Psoas muscle (tissue), 8 donors: ENCODE data around the gene RRAS2. TPM values are rescaled to one million over a fixed set of nuclear protein-coding genes. Genes with fewer than 3 reads are reported as not detected.

Source experiments
- ATAC-seq, 4 donors: fragments of 200-7000 bp; cut with Tn5 transposase; one replicate each; pipeline ENCODE4 v1.9.1; 2020; ENCODE audit warnings: moderate library complexity in 3 of 4, mild to moderate bottlenecking in 2 of 4
- DNase-seq, 2 donors: peaks; one replicate each; pipeline ENCODE4 v3.0.0-alpha.2; 2020
- H3K27ac ChIP-seq: fragments of 200-600 bp; one replicate; pipeline ENCODE4 v1.8.0; 2022
- H3K27me3 ChIP-seq, 3 donors: fragments of 200-600 bp in 1 of 3; one replicate each; pipeline versions ENCODE4 v1.6.1 to v1.8.0; 2013 to 2022; ENCODE audit warnings: low read length in 2 of 3, mild to moderate bottlenecking in 2 of 3, moderate library complexity in 1 of 3; ENCODE audit not compliant: insufficient read depth in 3 of 3
- H3K36me3 ChIP-seq, 2 donors: fragments of 200-600 bp in 1 of 2; one replicate each; pipeline versions ENCODE4 v1.6.1 to v1.8.0; 2013 to 2022; ENCODE audit warnings: low read depth in 1 of 2, mild to moderate bottlenecking in 1 of 2, moderate library complexity in 1 of 2; ENCODE audit not compliant: insufficient read depth in 1 of 2
- H3K4me1 ChIP-seq: fragments of 200-600 bp; one replicate; pipeline ENCODE4 v1.8.0; 2022
- H3K4me3 ChIP-seq: fragments of 200-600 bp; one replicate; pipeline ENCODE4 v1.8.0; 2022; ENCODE audit warnings: mild to moderate bottlenecking
- H3K9me3 ChIP-seq: fragments of 200-600 bp; one replicate; pipeline ENCODE4 v1.8.0; 2022
- WGBS, 3 donors: extraction: QIAGEN DNeasy Blood & Tissue Kit; methylation state at CpG; one replicate each; pipeline versions ENCODE4 v1.1.6 to v1.1.7; 2013; 5-methylcytosine and 5-hydroxymethylcytosine counted together
- intact Hi-C, 2 donors: fragments of 100-400 bp; cut with DNase I; formaldehyde crosslinking; loops; one replicate each; pipeline versions ENCODE4 v1.11.0 to v1.14.2; 2022
- polyA plus RNA-seq, 3 donors: library from polyadenylated mRNA; stranded (reverse); fragments of 200-250 nt; gene quantifications; one replicate each; pipeline ENCODE4 v1.2.3, GENCODE V29; 2013
- total RNA-seq, 4 donors: library from RNA; stranded (reverse); fragmentation: NEBNext Ultra II Directional in 2 of 4; extraction: Animal tissue kit (Norgen Biotek cat#: 25700) in 2 of 4; gene quantifications; one replicate each; pipeline versions ENCODE4 v1.2.1 to v1.2.4, GENCODE V29; 2021 to 2023
- TF ChIP-seq, protein P1 (sequence below): fragments of 200-600 bp; IDR thresholded peaks from one replicate; pipeline ENCODE4 v1.8.0; 2022; ENCODE audit warnings: antibody characterized with exemption
- donor health status: healthy with polysubstance abuse.
- donor health status: DM: no; HTN: no; CAD: no; lungs with moderate emphysema.
- donor health status: Bipolar disorder and iron deficiency.
- donor health status: healthy.
- donor health status: DM: yes; HTN: yes; CAD: no.
- donor health status: DM: no; HTN: no; CAD: no.
- donor health status: DM: no; HTN: no; CAD: no.
- donor health status: DM: yes; HTN: yes; CAD: no.

RRAS2 gene
- total and polyA plus RNA-seq, 7 donors, result 44.3 to 89.8 (median 54.0) TPM

DNA sequence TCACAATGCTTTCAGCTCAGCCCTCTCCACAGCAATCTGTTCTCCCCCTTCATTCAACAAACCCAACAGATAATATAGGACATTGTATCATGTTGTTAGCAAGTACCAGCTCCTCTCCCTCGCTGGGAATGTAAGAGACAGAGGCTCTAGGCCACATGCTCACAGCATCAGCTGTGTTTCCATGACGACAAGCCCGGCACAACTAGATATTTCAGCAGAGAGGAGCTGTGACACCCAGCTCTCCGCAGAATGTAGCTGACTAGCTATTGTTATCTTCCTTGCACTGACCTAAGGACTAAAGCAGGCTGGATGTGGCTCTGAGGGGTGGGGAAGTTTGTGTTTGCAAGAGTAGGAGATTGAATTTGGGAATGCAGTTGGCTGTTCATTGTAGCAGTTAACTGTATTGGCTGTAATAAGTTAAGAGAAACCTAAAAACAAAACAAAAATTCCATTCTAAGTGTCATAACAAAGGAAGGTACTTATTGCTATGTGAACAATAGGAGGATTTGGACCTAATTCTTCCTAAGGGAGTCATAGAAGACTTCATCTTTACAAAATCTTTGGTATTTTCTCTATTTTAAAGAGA, 28.0 kb upstream of the RRAS2 start:
- TF ChIP-seq, protein P1, sequence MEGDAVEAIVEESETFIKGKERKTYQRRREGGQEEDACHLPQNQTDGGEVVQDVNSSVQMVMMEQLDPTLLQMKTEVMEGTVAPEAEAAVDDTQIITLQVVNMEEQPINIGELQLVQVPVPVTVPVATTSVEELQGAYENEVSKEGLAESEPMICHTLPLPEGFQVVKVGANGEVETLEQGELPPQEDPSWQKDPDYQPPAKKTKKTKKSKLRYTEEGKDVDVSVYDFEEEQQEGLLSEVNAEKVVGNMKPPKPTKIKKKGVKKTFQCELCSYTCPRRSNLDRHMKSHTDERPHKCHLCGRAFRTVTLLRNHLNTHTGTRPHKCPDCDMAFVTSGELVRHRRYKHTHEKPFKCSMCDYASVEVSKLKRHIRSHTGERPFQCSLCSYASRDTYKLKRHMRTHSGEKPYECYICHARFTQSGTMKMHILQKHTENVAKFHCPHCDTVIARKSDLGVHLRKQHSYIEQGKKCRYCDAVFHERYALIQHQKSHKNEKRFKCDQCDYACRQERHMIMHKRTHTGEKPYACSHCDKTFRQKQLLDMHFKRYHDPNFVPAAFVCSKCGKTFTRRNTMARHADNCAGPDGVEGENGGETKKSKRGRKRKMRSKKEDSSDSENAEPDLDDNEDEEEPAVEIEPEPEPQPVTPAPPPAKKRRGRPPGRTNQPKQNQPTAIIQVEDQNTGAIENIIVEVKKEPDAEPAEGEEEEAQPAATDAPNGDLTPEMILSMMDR, result no peak
- no peak overlapping the region for H3K27ac ChIP-seq
- H3K4me3 ChIP-seq, result no peak overlapping the region
- intact Hi-C loops, result no loop called here
- 34 to 42% (median 36%) methylated on average over 4 of the region's 4 CpGs for WGBS, 3 donors
- no peaks in the 10 kb centered on the region for H3K4me1 ChIP-seq
- H3K9me3 ChIP-seq, result no peaks in the 10 kb centered on the region
- no peaks in the 10 kb centered on the region for H3K36me3 ChIP-seq
- no peak for ATAC-seq
- DNase-seq, result peak in 1 of 2 donors; percentile 15
- H3K27me3 ChIP-seq, result no peaks in the 10 kb centered on the region

DNA sequence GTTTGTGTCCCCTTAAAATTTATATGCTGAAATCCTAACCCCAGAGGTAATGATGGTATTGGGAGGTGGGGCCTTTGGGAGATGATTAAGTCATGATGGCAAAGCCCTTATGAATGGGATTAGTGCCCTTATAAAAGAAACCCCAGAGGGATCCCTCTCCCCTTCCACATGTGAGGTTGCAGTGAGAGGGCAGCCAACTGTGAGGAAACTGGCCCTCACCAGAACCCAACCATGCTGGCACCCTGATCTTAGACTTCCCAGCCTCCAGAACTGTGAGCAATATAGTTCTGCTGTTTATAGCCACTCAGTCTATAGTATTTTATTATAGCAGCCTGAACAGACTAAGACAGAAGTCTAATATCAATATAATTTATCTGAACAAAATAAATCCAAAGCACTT, 27.1 kb upstream of the RRAS2 start:
- Histone ChIP-seq H3K9me3 (no peaks in the 10 kb centered on the region), H3K27ac (no peak overlapping the region), H3K27me3 (no peaks in the 10 kb centered on the region), H3K4me3 (no peak overlapping the region), H3K36me3 (no peaks in the 10 kb centered on the region), H3K4me1 (peaks cover 5% of the 10 kb centered on the region)
- ATAC-seq (no peak), DNase-seq (no peak)
- TF ChIP-seq, protein P1, result no peak
- intact Hi-C loops, result no loop called here

DNA sequence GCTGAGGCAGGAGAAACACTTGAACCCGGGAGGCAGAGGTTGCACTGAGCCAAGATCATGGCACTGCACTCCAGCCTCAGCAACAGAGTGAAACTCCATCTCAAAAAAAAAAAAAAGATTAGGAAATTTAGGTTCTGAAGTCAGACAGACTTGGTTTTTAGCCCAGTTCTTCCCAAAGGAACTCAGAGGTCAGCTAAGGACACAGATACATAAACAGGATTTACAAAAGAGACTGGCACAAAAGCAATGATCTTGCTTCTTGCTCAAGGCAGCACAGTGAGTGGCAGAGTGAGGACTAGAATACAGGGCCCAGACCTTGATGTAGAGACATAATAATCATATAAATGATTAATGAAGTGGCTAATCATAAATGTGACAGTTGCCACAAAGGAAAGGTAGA, 25.4 kb upstream of the RRAS2 start:
- H3K9me3 ChIP-seq, result no peaks in the 10 kb centered on the region
- no peak for ATAC-seq
- H3K27ac ChIP-seq, result no peak overlapping the region
- H3K4me1 ChIP-seq, result peaks cover 5% of the 10 kb centered on the region
- H3K36me3 ChIP-seq, result no peaks in the 10 kb centered on the region
- H3K27me3 ChIP-seq, result no peaks in the 10 kb centered on the region
- intact Hi-C loops, result loop anchor here in 1 of 2 donors (5.0 kb wide), 1 partner anchor 38 kb away; no protein-coding TSS in a partner anchor
- TF ChIP-seq, protein P1, result no peak
- no peak overlapping the region for H3K4me3 ChIP-seq
- DNase-seq, result no peak
- 41 to 63% (median 63%) methylated on average over 1 of the region's 1 CpG for WGBS, 3 donors

DNA sequence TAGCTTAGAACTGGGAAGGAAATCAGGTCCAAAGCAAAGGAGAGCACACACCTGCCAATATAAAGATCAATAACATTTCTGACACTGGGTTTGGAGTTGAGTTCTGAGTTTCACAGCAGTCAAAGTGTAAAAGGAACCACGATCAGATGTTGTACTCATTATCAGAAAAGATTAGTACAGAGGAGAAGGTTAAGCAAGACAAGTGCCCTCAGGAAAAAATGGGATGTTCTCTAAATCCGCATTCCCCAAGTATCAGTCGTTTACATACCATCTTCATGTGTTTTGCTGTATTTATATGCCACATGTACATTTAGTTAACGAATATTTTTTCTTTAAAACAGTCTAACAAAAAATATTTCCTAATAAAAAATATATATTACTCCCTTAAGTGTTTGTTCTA, 23.0 kb upstream of the RRAS2 start:
- H3K9me3 ChIP-seq, result no peaks in the 10 kb centered on the region
- DNase-seq (no peak), ATAC-seq (no peak)
- H3K27me3 ChIP-seq, result no peaks in the 10 kb centered on the region
- peaks cover 12% of the 10 kb centered on the region for H3K4me1 ChIP-seq
- peak overlapping the region; percentile 93 for H3K27ac ChIP-seq
- WGBS, 3 donors, result 88 to 93% (median 92%) methylated on average over 4 of the region's 4 CpGs
- intact Hi-C loops, result loop anchor here in 1 of 2 donors (5.0 kb wide), 1 partner anchor 40 kb away; no protein-coding TSS in a partner anchor
- no peaks in the 10 kb centered on the region for H3K36me3 ChIP-seq
- TF ChIP-seq, protein P1, result no peak
- H3K4me3 ChIP-seq, result peak overlapping the region; percentile 76
